Breast epithelium (tissue), 3 donors: ENCODE measurements around the gene RPS19.

Source experiments
- CTCF ChIP-seq, 3 donors: fragments of 450-650 bp; IDR thresholded peaks; one replicate each; pipeline ENCODE4 v1.5.1; 2016 to 2017; ENCODE audit warnings: antibody characterized with exemption in 3 of 3, mild to moderate bottlenecking in 3 of 3, moderate library complexity in 3 of 3
- POLR2A ChIP-seq: fragments of 450-650 bp; IDR thresholded peaks from one replicate; pipeline ENCODE4 v1.6.1; 2016; ENCODE audit warnings: antibody characterized with exemption, mild to moderate bottlenecking, moderate library complexity

GRCh38 chr19:41918653-41919244 is 58.7 kb downstream of the RPS19 start:
- TF ChIP-seq CTCF (IDR thresholded peaks at IDR 0.05) (no peak), POLR2A (no peak)
